GM13977 (cell line): ENCODE measurements around the gene ATAD1.
"Not testable (repeated sequence)": the region's sequence is repeated elsewhere in the genome, so short reads cannot be mapped to it uniquely, and the experiment has no call there.

Experiments used
- DNase-seq: peaks from one replicate; pipeline ENCODE4 v3.0.0; 2012; ENCODE audit warnings: low spot score
- CTCF ChIP-seq: IDR thresholded peaks from 2 replicates; pipeline ENCODE4 v1.5.1; 2012; ENCODE audit warnings: mild to moderate bottlenecking, control low read depth; ENCODE audit not compliant: insufficient read depth; ENCODE audit errors: extremely low read depth, missing control alignments
- in situ Hi-C: fragments of 300-500 bp; cut with MboI; formaldehyde crosslinking; loops from one replicate; pipeline ENCODE4 v1.12.0; 2022; ENCODE audit warnings: low sequenced_read_pairs, low pct_unique_long_range_greater_than_20kb, mixed read lengths, inconsistent platforms; ENCODE audit not compliant: unreplicated experiment

Gene ATAD1

GRCh38 chr10:87739703-87740102 is 78.3 kb downstream of the ATAD1 start:
- no peak for TF ChIP-seq CTCF
- in situ Hi-C loops, result loop anchor here (10.0 kb wide), 1 partner anchor 205 kb away; no protein-coding TSS in a partner anchor
- no peak for DNase-seq

GRCh38 chr10:87738253-87738652 is 79.8 kb downstream of the ATAD1 start:
- in situ Hi-C loops, result loop anchor here (10.0 kb wide), 1 partner anchor 203 kb away; no protein-coding TSS in a partner anchor
- not testable (repeated sequence) for DNase-seq

GRCh38 chr10:87734987-87735827 is 82.8 kb downstream of the ATAD1 start:
- peak; percentile 74 for TF ChIP-seq CTCF
- in situ Hi-C loops, result loop anchor here (10.0 kb wide), 1 partner anchor 200 kb away; no protein-coding TSS in a partner anchor
- peak; percentile 60 for DNase-seq

- no peak for DNase-seq
- in situ Hi-C loops, result loop anchor here (10.0 kb wide), 1 partner anchor 198 kb away; no protein-coding TSS in a partner anchor
- TF ChIP-seq CTCF, result no peak
Observed at GRCh38 chr10:87733081-87733480, 84.9 kb downstream of the ATAD1 start.

GRCh38 chr10:87729940-87730339 is 88.1 kb downstream of the ATAD1 start:
- DNase-seq, result no peak
- TF ChIP-seq CTCF, result no peak
- in situ Hi-C loops, result loop anchor here (10.0 kb wide), 1 partner anchor 195 kb away; no protein-coding TSS in a partner anchor

GRCh38 chr10:87724789-87725188 is 93.2 kb downstream of the ATAD1 start:
- TF ChIP-seq CTCF, result no peak
- in situ Hi-C loops, result no loop called here
- no peak for DNase-seq

- no peak for TF ChIP-seq CTCF
- in situ Hi-C loops, result no loop called here
- DNase-seq, result no peak
Observed at GRCh38 chr10:87723500-87723899, 94.5 kb downstream of the ATAD1 start.
